GM13977 (cell line): ENCODE results near the gene MGP.

Experiments used
- DNase-seq: peaks from one replicate; pipeline ENCODE4 v3.0.0; 2012; ENCODE audit warnings: low spot score
- in situ Hi-C: fragments of 300-500 bp; cut with MboI; formaldehyde crosslinking; loops from one replicate; pipeline ENCODE4 v1.12.0; 2022; ENCODE audit warnings: low sequenced_read_pairs, low pct_unique_long_range_greater_than_20kb, mixed read lengths, inconsistent platforms; ENCODE audit not compliant: unreplicated experiment
- TF ChIP-seq, protein P1 (sequence below): IDR thresholded peaks from 2 replicates; pipeline ENCODE4 v1.5.1; 2012; ENCODE audit warnings: mild to moderate bottlenecking, control low read depth; ENCODE audit not compliant: insufficient read depth; ENCODE audit errors: extremely low read depth, missing control alignments

Gene MGP

DNA sequence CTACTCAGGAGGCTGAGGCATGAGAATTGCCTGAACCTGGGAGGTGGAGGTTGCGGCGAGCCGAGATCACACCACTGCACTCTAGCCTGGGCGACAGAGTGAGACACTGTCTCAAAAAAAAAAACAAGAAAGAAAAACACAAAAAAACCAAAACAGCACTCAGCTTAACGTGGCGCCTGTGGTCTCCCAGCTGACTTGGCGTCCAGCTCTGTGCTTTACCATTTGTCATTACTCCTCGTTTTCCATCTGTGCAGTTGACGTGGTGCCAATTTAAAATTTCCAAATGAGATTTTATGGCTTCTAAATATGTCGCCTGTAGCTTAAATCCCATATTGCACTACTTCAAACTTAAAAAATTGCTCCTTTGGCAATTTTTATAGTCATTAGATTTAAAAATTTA lies 2.0 kb downstream of the MGP start:
- in situ Hi-C loops: no loop called here
- DNase-seq: no peak
- TF ChIP-seq, protein P1, sequence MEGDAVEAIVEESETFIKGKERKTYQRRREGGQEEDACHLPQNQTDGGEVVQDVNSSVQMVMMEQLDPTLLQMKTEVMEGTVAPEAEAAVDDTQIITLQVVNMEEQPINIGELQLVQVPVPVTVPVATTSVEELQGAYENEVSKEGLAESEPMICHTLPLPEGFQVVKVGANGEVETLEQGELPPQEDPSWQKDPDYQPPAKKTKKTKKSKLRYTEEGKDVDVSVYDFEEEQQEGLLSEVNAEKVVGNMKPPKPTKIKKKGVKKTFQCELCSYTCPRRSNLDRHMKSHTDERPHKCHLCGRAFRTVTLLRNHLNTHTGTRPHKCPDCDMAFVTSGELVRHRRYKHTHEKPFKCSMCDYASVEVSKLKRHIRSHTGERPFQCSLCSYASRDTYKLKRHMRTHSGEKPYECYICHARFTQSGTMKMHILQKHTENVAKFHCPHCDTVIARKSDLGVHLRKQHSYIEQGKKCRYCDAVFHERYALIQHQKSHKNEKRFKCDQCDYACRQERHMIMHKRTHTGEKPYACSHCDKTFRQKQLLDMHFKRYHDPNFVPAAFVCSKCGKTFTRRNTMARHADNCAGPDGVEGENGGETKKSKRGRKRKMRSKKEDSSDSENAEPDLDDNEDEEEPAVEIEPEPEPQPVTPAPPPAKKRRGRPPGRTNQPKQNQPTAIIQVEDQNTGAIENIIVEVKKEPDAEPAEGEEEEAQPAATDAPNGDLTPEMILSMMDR: no peak

DNA sequence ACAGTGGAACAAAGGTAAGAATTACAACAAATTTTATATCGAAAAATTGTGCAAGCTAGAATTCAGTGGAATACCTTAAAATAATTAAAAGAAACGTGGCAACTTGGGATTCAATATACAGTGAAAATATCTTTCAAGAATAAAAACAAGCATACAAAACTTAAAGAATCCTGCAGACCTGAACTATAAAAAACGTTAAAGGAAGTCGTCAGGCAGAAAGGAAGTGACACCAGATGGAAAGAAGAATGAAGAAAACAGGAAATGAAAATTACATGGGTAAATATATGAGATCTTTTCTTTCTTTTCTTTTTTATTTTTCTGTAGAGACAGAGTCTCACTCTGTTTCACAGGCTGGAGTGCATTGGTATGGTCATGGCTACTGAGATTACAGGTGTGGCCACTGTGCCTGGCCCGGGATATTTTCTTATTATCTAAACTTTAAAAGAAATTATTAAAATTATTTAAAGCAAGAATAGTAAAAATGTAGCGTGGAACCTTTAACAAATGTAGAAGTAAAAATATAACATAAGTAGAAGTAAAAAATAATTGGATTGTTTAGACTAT lies 4.7 kb downstream of the MGP start:
- in situ Hi-C loops: no loop called here
- no peak for DNase-seq
- TF ChIP-seq, protein P1: no peak

DNA sequence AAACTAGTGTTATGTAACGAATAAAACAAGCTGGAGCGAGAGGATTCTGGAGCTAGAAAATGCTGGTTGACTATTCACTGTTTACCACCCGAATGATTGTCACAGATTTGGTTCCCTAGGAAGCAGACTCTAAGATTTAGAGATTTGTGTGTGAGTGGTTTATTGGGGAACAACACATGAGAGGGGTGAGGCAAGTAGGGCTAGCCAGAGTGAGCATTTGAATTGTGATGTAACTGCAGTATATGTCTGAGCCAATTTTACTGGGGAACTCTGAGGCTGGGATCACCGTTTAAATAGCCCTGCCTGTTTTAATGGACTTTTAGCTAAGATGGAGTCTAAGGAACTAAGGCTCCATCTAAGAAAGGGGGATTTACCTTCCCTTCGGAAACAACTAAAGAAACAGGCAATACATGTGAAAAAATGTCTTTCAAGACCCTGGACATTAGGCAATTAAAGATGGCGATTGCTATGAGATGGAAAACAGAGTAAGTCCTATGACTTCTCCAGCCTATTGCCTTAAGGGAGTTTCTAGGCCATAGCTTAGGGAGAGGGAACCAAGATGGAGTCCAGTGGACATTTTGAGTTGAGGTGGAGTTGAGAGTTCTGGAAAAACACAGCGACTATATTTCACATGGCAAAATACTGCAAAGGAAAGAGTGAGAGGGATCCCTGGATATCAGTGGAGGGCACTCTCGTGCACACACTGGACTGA lies 6.3 kb downstream of the MGP start:
- in situ Hi-C loops: no loop called here
- no peak for DNase-seq
- TF ChIP-seq, protein P1: no peak

DNA sequence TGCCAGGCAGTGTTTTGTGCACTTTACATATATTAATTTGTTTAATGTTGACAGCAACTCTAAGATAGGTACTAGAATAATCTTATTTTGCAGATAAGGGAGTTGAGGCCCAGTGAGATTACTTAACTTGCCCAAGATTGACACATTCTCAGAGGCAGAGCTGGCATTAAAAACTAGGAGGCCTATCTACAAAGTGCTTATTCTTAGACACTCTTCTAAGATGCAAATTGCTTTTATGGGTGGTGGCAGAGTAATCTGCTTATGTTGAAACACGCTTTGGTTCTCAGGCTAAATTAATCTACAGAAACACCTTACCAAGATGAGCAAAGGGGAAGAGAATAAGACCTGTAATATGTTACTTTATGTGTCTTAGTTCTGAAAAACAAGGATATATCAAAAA lies 7.2 kb downstream of the MGP start:
- TF ChIP-seq, protein P1: no peak
- in situ Hi-C loops: no loop called here
- DNase-seq: no peak

DNA sequence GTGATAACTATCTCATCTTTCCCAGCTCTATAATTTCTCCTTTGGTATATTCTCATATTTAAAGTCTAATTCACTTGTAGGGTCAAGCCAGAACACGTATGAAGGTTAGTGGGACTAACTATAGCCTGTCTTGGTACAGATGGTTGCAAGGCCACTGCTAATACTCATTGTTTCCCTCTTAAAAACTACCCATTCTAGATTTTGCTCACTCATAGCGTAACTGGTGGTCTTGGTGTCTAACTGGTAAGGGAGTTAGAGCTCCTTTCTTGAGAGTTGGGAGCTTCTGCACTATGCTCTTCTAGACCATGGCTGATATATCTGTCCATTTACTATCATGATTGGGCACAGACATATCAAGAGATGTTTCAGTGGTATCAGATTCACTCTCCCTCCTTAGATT lies 8.8 kb downstream of the MGP start:
- DNase-seq: no peak
- in situ Hi-C loops: no loop called here
- TF ChIP-seq, protein P1: no peak

DNA sequence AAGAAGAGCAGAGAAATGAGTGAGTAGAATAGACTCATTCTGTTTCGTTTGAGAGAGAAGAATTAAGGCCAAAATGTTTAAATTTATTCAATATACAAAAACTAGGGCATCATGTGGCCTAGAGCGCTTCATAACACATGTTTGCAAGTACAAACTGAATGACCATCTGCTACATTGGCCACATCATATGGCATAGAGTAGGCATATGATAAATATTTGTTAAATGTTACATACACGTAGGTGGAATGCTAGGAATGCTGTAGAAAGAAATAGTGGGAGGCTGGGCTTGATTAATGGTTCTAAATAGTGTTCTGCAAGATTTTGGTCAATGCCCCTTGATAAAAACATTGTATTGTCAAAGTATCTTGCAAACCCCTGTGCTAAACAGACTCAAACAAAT lies 10.8 kb downstream of the MGP start:
- in situ Hi-C loops: no loop called here
- TF ChIP-seq, protein P1: no peak
- DNase-seq: no peak
